H9 (cell line): ENCODE measurements around the gene PARD6B. TPM values are rescaled to one million over a fixed set of nuclear protein-coding genes. Genes with fewer than 3 reads are reported as not detected.
"Not testable (repeated sequence)": the region's sequence is repeated elsewhere in the genome, so short reads cannot be mapped to it uniquely, and the experiment has no call there.

ENCODE experiments used
- DNase-seq: peaks from one replicate; pipeline ENCODE4 v3.0.0-alpha.2; 2017
- H2AFZ ChIP-seq: one replicate; pipeline ENCODE4 v1.6.1; 2013; ENCODE audit warnings: mild to moderate bottlenecking, low read length, control low read depth, moderate library complexity
- H2AK5ac ChIP-seq: 2 replicates; pipeline ENCODE4 v1.6.1; 2013; ENCODE audit warnings: low read length, control low read depth, mixed read lengths; ENCODE audit not compliant: insufficient read length
- H2BK120ac ChIP-seq: one replicate; pipeline ENCODE4 v1.6.1; 2013; ENCODE audit warnings: low read depth, mild to moderate bottlenecking, low read length, control low read depth, inconsistent platforms; ENCODE audit not compliant: poor library complexity, severe bottlenecking
- H2BK12ac ChIP-seq: 2 replicates; pipeline ENCODE4 v1.6.1; 2013; ENCODE audit warnings: low read length, control low read depth, mixed read lengths, low read depth; ENCODE audit not compliant: insufficient read length
- H2BK15ac ChIP-seq: 2 replicates; pipeline ENCODE4 v1.6.1; 2013; ENCODE audit warnings: low read depth, low read length, control low read depth
- H2BK20ac ChIP-seq: one replicate; pipeline ENCODE4 v1.6.1; 2013; ENCODE audit warnings: low read depth, mild to moderate bottlenecking, low read length, control low read depth, inconsistent platforms; ENCODE audit not compliant: poor library complexity, severe bottlenecking
- H2BK5ac ChIP-seq: 2 replicates; pipeline ENCODE4 v1.6.1; 2013; ENCODE audit warnings: low read length, control low read depth, mixed read lengths; ENCODE audit not compliant: insufficient read length
- H3K14ac ChIP-seq: 2 replicates; pipeline ENCODE4 v1.6.1; 2013; ENCODE audit warnings: low read length, control low read depth; ENCODE audit not compliant: insufficient read depth
- H3K18ac ChIP-seq: 2 replicates; pipeline ENCODE4 v1.6.1; 2013; ENCODE audit warnings: low read depth, mild to moderate bottlenecking, mixed read lengths, low read length, control low read depth; ENCODE audit not compliant: insufficient read length
- H3K23ac ChIP-seq: 2 replicates; pipeline ENCODE4 v1.6.1; 2013; ENCODE audit warnings: low read length, control low read depth, mixed read lengths, low read depth; ENCODE audit not compliant: insufficient read length
- H3K23me2 ChIP-seq: 2 replicates; pipeline ENCODE4 v1.6.1; 2013; ENCODE audit warnings: low read depth, mild to moderate bottlenecking, mixed read lengths, low read length, control low read depth; ENCODE audit not compliant: insufficient read length, poor library complexity, severe bottlenecking
- H3K27ac ChIP-seq: 2 replicates; pipeline ENCODE4 v1.5.1; 2013; ENCODE audit warnings: low read length, control low read depth, mixed read lengths, low read depth; ENCODE audit not compliant: insufficient read length
- H3K27me3 ChIP-seq: 2 replicates; pipeline ENCODE4 v1.6.1; 2013; ENCODE audit warnings: low read length, control low read depth, inconsistent platforms; ENCODE audit not compliant: insufficient read depth
- H3K4ac ChIP-seq: 2 replicates; pipeline ENCODE4 v1.6.1; 2013; ENCODE audit warnings: low read depth, mild to moderate bottlenecking, control low read depth, inconsistent platforms, low read length, moderate library complexity
- H3K4me1 ChIP-seq: 2 replicates; pipeline ENCODE4 v1.6.1; 2013; ENCODE audit warnings: low read length, control low read depth, inconsistent platforms; ENCODE audit not compliant: insufficient read depth
- H3K4me2 ChIP-seq: 2 replicates; pipeline ENCODE4 v1.6.1; 2013; ENCODE audit warnings: low read length, control low read depth, mixed read lengths; ENCODE audit not compliant: insufficient read length, insufficient read depth
- H3K56ac ChIP-seq: 2 replicates; pipeline ENCODE4 v1.6.1; 2013; ENCODE audit warnings: low read depth, mild to moderate bottlenecking, mixed read lengths, low read length, control low read depth; ENCODE audit not compliant: insufficient read length
- H3K79me1 ChIP-seq: 2 replicates; pipeline ENCODE4 v1.6.1; 2013; ENCODE audit warnings: low read depth, mild to moderate bottlenecking, moderate library complexity, low read length, control low read depth, inconsistent platforms; ENCODE audit not compliant: insufficient read depth, poor library complexity, severe bottlenecking
- H3K79me2 ChIP-seq: 2 replicates; pipeline ENCODE4 v1.6.1; 2013; ENCODE audit warnings: low read length, control low read depth, inconsistent platforms; ENCODE audit not compliant: insufficient read depth
- H3K9ac ChIP-seq: 2 replicates; pipeline ENCODE4 v1.6.1; 2013; ENCODE audit warnings: low read length, control low read depth, mixed read lengths; ENCODE audit not compliant: insufficient read length; ENCODE audit errors: extremely low read depth
- H3K9me3 ChIP-seq: one replicate; pipeline ENCODE4 v1.6.1; 2013; ENCODE audit warnings: low read depth, low read length, inconsistent platforms; ENCODE audit not compliant: control insufficient read depth
- H3T11ph ChIP-seq: one replicate; pipeline ENCODE4 v1.6.1; 2013; ENCODE audit warnings: mild to moderate bottlenecking, low read length, control low read depth, inconsistent platforms
- H4K20me1 ChIP-seq: one replicate; pipeline ENCODE4 v1.6.1; 2013; ENCODE audit not compliant: control insufficient read depth, insufficient read length, insufficient read depth
- H4K5ac ChIP-seq: 2 replicates; pipeline ENCODE4 v1.6.1; 2013; ENCODE audit warnings: low read depth, mild to moderate bottlenecking, mixed read lengths, low read length, control low read depth; ENCODE audit not compliant: insufficient read length
- H4K8ac ChIP-seq: replicated peaks from 2 replicates; pipeline ENCODE4 v1.6.1; 2013; ENCODE audit warnings: low read length, control low read depth, mixed read lengths, low read depth; ENCODE audit not compliant: insufficient read length
- H4K91ac ChIP-seq: 2 replicates; pipeline ENCODE4 v1.6.1; 2013; ENCODE audit warnings: low read depth, mild to moderate bottlenecking, moderate library complexity, mixed read lengths, low read length, control low read depth; ENCODE audit not compliant: insufficient read length
- H3K27ac Mint-ChIP-seq, 3 experiments: 2 replicates in 2 of 3; 3 replicates in 1 of 3; pipeline ENCODE4 v1.8.0; 2020 to 2021; ENCODE audit warnings: mixed read lengths in 3 of 3, mild to moderate bottlenecking in 1 of 3, moderate library complexity in 1 of 3
- H3K27me3 Mint-ChIP-seq: 2 replicates; pipeline ENCODE4 v1.8.0; 2021; ENCODE audit warnings: low read depth, mild to moderate bottlenecking, moderate library complexity, mixed read lengths
- H3K36me3 Mint-ChIP-seq, 3 experiments: 2 replicates in 2 of 3; 3 replicates in 1 of 3; pipeline ENCODE4 v1.8.0; 2020 to 2021; ENCODE audit warnings: low read depth in 3 of 3, mixed read lengths in 3 of 3; ENCODE audit not compliant: insufficient read depth in 1 of 3
- H3K4me1 Mint-ChIP-seq, 2 experiments: 2 replicates each; pipeline ENCODE4 v1.8.0; 2020; ENCODE audit warnings: mixed read lengths in 2 of 2
- H3K4me3 Mint-ChIP-seq, 2 experiments: 2 replicates in 1 of 2; 3 replicates in 1 of 2; pipeline ENCODE4 v1.8.0; 2020 to 2021; ENCODE audit warnings: mild to moderate bottlenecking in 2 of 2, mixed read lengths in 2 of 2, moderate library complexity in 1 of 2
- H3K9me3 Mint-ChIP-seq, 2 experiments: 2 replicates in 1 of 2; 3 replicates in 1 of 2; pipeline ENCODE4 v1.8.0; 2020; ENCODE audit warnings: mild to moderate bottlenecking in 2 of 2, mixed read lengths in 2 of 2, moderate library complexity in 1 of 2
- CTCF ChIP-seq: fragments of 200-600 bp; sonication (generic); conservative IDR thresholded peaks from 3 replicates; pipeline ENCODE4 v1.8.0; 2021; ENCODE audit warnings: antibody characterized with exemption, mild to moderate bottlenecking
- WGBS: extraction: QIAGEN DNeasy Blood & Tissue Kit; methylation state at CpG from one replicate; pipeline ENCODE4 v1.1.7; 2013; ENCODE audit warnings: missing lambda C conversion rate, low lambda C conversion rate, mixed read lengths; ENCODE audit not compliant: insufficient read length; ENCODE audit errors: extremely low coverage; 5-methylcytosine and 5-hydroxymethylcytosine counted together
- total RNA-seq: library from RNA; stranded (reverse); gene quantifications from 2 replicates; pipeline ENCODE4 v1.2.1, GENCODE V29; 2021

PARD6B gene
- total RNA-seq, 1 experiment from 2014 or later: 27.4 TPM

GRCh38 chr20:50713657-50714101, 17.7 kb upstream of the PARD6B start:
- Histone ChIP-seq H4K91ac (no peak overlapping the region), H2BK5ac (no peak overlapping the region), H3K27me3 (no peaks in the 10 kb centered on the region; the same call in 1 of the 2 replicates), H3K9me3 (no peaks in the 10 kb centered on the region), H3K9ac (no peak overlapping the region), H3K14ac (no peak overlapping the region), H3K18ac (no peak overlapping the region), H3K27ac (no peak overlapping the region), H3K4me1 (no peaks in the 10 kb centered on the region; the same call in 1 of the 2 replicates), H2BK15ac (no peak overlapping the region), H4K8ac (no peak overlapping the region), H4K5ac (no peak overlapping the region), H2BK120ac (no peak overlapping the region), H3K4me2 (no peak overlapping the region), H3K79me2 (no peaks in the 10 kb centered on the region), H4K20me1 (no peaks in the 10 kb centered on the region), H2AFZ (peak overlapping the region; percentile 83), H3K79me1 (no peaks in the 10 kb centered on the region), H2BK20ac (no peak overlapping the region), H2AK5ac (no peak overlapping the region), H3K23ac (no peak overlapping the region), H3K56ac (no peak overlapping the region), H3T11ph (no peak overlapping the region), H3K4ac (no peak overlapping the region), H2BK12ac (no peak overlapping the region), H3K23me2 (no peaks in the 10 kb centered on the region)
- peaks cover 2% of the 10 kb centered on the region for H3K27me3 Mint-ChIP-seq
- no peak overlapping the region for H3K4me3 Mint-ChIP-seq
- H3K36me3 Mint-ChIP-seq: no peaks in the 10 kb centered on the region; a peak in 1 of 7 replicates
- H3K4me1 Mint-ChIP-seq: peaks cover 25 to 33% of the 10 kb centered on the region in 2 experiments
- H3K9me3 Mint-ChIP-seq: no peaks in the 10 kb centered on the region
- H3K27ac Mint-ChIP-seq: peak overlapping the region in 1 of 3 experiments; percentile 60; a peak in 3 of 7 replicates
- WGBS: no CpG with 5 or more reads among the region's 7 CpGs
- TF ChIP-seq CTCF: peak; percentile 67
- peak; percentile 61 for DNase-seq

- not testable (repeated sequence) for H2BK120ac ChIP-seq, H3K14ac ChIP-seq, DNase-seq, H2BK12ac ChIP-seq, H4K20me1 ChIP-seq, H3K18ac ChIP-seq, H3K9ac ChIP-seq, H4K8ac ChIP-seq, H2BK5ac ChIP-seq, H4K91ac ChIP-seq, H2AFZ ChIP-seq, H3K4me3 Mint-ChIP-seq, H3K27ac ChIP-seq, H2BK15ac ChIP-seq, H3K23me2 ChIP-seq, H2AK5ac ChIP-seq, H3K27me3 ChIP-seq, H3T11ph ChIP-seq, H3K23ac ChIP-seq, H4K5ac ChIP-seq, H3K9me3 ChIP-seq, H3K79me2 ChIP-seq, H3K36me3 Mint-ChIP-seq, H3K27ac Mint-ChIP-seq, H3K9me3 Mint-ChIP-seq, H2BK20ac ChIP-seq, H3K79me1 ChIP-seq, H3K4ac ChIP-seq, H3K4me1 ChIP-seq, H3K27me3 Mint-ChIP-seq, H3K4me2 ChIP-seq, H3K56ac ChIP-seq
- no CpG with 5 or more reads among the region's 12 CpGs for WGBS
- peaks cover 25 to 35% of the 10 kb centered on the region in 2 experiments for H3K4me1 Mint-ChIP-seq
These were observed 17.0 kb upstream of the PARD6B start for GRCh38 chr20:50714426-50714825.
